Stimulated activated CD8-positive, alpha-beta memory T cell treated with anti-CD3 and anti-CD28 coated beads, Interleukin-15, amount 100 ng/mL, for 4 hours (primary cell): ENCODE results near the gene CIRBP.

Experiments
- DNase-seq, 2 donors: peaks; one replicate each; pipeline ENCODE4 v3.0.0-alpha.2; 2020; ENCODE audit warnings: low read depth in 2 of 2

Gene CIRBP

DNA sequence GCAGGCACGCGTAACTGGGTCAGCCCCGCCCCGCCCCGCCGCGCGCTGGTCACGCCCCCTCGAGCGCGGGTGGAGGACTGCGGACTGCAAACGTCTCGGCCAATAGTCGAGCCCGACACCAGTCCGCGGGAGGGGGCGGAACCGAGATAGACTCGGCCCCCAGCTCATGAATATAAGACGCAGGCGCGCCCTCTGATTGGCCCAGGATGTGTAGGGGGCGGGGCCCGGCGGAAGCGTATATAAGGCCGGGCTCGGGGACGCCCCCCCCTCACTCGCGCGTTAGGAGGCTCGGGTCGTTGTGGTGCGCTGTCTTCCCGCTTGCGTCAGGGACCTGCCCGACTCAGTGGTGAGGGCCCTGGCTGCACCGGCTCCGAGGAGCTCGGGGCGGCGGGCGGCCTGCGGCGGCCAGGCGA is at the start of gene CIRBP:
TSS of gene CIRBP (plus strand) at position 268 of the 413 bp plus-strand sequence. CDS start 1,602 bp downstream, outside the sequence.
- DNase-seq, result peak; percentile 99

DNA sequence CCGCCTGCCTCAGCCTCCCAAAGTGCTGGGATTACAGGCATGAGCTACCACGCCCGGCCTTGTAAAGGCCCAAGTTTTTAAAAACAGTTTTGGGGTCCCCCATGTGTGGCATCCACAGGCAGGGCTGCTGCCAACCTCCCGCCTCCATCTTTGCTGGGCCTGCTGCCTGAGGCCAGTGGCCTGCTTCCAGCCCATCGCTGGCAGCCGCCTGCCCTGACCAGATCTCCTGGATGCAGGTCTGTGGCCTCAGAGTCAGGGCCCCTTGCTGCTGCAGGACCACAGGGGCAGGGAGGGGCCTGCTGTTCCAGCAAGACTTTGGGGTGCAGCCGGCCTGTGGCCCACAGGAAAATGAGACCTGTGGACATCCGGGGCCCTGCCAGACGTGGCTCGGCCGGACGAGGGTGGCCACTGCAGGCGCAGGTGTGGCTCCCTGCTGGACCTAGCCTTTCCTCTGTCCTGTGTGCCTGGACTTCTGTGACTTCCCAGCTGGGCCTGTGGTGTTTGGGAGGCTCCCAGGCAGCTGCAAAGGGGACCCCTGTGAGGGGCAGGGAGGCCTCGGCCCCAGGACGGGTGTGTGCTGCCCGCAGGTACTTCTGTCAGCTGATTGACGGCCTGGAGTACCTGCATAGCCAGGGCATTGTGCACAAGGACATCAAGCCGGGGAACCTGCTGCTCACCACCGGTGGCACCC is 49.2 kb upstream of the CIRBP start:
- DNase-seq, result no peak

GRCh38 chr19:1220477-1220930 is 48.6 kb upstream of the CIRBP start:
- no peak for DNase-seq

DNA sequence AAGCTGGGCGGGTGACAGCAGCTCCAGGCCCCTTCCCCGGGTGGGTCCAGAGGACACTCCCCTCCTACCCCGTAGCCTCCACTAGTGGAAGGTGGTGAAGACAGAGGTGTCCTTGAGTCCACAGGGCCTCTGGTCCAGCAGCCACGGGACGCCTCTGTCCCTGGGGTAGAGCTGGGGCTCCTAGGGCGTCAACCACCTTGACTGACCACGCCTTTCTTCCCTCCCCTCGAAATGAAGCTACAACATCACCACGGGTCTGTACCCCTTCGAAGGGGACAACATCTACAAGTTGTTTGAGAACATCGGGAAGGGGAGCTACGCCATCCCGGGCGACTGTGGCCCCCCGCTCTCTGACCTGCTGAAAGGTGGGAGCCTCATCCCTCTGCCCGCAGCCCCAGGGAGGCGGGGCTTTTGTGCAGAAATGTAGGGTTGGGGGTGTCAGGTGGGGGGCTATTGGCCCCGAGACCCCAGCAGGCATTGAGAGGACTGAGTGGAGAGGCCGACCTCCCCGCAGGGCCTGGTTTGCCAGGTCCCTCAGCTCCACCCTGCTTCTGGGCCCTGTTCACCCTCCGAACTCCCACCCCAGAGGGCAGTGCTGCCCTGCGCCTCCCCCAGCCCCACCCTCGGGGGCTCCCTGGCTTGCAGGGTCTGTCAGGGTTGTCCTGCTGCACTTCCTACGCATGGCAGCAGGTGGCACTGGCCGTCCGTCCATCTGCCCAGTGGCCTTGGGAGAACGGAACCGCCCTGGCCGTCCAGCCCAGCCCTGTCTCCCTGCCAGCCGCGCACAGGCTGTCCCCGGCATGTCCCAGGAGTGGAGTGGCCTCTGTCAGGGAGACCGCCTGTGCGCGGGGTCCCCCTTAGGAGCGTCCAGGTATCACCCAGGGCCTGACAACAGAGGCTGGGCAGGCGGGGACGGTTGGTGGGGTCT is 47.9 kb upstream of the CIRBP start:
- no peak for DNase-seq

- DNase-seq, result no peak
Measured at GRCh38 chr19:1221904-1222255, 47.3 kb upstream of the CIRBP start.

DNA sequence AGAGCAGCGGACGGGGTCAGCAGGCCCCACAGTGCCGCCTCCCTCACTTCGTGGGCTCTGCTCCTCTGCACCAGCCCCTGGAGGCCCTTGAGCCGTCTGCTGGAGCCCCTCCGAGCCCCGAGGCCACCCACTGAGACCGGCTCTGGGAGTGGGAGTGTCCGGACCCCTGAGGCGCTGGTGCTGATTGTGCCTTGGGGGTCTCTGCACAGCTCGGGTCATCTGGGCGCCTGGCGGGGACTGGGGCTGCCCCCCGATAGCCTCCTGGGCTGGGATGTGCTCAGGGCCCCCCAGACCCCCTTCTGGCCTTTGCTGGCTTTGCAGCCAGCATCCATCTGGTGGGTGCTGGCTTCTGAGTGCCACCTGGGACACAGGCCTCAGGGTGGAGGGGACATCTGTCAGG is 46.7 kb upstream of the CIRBP start:
- DNase-seq, result no peak

- DNase-seq, result no peak
Measured at GRCh38 chr19:1223018-1223855, 45.9 kb upstream of the CIRBP start.

GRCh38 chr19:1224047-1224825 is 44.9 kb upstream of the CIRBP start:
- DNase-seq, result no peak

DNA sequence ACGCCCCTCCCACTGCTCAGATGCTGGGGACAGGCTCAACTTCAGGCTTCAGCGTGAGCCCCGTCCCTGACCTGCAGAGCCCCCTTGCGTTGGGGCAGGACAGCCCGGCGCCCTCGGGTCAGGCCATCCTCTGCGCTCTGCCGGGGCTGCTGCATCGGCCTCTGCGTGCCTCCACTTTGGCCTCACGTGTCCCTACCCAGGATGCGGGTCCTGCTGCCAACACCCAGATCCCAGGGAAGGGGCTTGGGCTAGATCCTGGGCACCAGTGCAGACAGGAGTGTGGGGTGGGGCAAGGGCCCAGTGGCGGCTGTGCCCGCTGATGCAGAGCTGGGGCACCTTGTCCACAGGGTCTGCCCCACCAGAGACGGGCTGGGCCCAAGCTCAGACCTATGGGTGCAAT is 44.3 kb upstream of the CIRBP start:
- no peak for DNase-seq

DNA sequence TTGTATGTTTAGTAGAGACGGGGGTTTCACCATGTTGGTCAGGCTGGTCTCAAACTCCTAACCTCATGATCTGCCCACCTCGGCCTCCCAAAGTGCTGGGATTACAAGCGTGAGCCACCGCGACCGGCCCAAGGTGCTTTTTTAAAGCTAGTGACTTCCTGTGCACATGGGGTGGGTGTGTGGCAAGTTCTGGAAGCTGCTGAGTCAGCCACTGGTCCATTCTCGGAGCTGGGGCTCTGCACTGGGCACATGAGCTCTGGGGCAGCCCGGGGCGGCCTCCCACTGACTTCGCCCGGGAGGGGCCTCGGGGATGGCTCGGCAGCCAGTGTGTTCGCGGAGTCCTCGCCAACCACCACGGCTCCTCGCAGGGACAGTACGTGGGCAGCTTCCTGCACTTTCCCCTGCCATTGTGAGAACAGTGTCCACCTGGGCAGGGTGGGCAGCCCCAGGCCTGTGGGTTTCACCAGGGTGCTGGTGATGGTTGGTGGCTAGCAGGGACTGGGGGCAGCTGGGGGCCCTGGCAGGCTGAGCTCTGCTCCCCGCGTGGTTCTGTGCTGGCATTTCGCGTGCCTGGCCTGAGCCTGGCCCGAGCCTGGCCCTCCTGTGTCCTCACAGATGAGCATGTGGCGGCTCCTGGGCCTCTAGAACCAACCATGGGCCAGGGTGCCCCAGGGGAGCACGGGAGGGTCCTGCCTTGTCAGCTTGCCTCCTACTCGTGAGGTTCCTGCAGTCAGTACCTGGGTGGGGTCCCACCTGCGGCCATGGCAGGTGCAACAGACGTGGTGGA is 43.5 kb upstream of the CIRBP start:
- no peak for DNase-seq

- DNase-seq, result no peak
Measured at GRCh38 chr19:1226227-1226518, 43.0 kb upstream of the CIRBP start.

- no peak for DNase-seq
Measured at GRCh38 chr19:1226522-1227303, 42.4 kb upstream of the CIRBP start.

- DNase-seq, result no peak
Measured at GRCh38 chr19:1227304-1228054, 41.7 kb upstream of the CIRBP start.

DNA sequence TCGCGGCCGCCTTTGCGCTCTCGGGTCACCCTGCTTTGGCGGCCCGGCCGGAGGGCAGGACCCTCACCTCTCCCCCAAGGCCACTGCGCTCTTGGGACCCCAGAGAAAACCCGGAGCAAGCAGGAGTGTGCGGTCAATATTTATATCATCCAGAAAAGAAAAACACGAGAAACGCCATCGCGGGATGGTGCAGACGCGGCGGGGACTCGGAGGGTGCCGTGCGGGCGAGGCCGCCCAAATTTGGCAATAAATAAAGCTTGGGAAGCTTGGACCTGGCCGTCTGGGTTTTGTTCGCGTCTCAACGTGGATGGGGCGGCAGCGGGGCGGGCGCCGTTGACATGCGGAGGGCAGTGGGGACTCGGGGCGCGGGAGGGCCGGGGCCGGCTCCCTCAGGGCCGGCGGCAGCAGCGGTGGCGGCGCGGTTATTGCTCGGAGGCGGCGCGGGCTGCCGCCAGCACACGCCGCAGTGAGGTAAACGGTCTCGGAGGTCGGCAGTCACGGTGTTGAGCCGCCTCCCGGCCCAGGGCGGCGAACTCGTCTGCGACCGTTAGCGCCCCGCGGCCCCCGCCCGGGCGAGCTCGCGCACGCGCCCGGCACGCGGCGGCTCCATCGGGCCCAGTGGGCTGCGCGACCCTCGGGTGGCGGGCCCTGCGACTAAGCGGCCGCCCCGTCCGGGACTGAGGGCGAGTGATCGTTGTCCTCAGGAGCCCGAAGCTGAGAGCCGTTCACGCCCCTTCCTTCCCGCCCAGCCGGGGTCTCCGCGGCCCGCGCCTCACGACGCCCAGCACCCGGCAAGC is 40.8 kb upstream of the CIRBP start:
- no peak for DNase-seq

DNA sequence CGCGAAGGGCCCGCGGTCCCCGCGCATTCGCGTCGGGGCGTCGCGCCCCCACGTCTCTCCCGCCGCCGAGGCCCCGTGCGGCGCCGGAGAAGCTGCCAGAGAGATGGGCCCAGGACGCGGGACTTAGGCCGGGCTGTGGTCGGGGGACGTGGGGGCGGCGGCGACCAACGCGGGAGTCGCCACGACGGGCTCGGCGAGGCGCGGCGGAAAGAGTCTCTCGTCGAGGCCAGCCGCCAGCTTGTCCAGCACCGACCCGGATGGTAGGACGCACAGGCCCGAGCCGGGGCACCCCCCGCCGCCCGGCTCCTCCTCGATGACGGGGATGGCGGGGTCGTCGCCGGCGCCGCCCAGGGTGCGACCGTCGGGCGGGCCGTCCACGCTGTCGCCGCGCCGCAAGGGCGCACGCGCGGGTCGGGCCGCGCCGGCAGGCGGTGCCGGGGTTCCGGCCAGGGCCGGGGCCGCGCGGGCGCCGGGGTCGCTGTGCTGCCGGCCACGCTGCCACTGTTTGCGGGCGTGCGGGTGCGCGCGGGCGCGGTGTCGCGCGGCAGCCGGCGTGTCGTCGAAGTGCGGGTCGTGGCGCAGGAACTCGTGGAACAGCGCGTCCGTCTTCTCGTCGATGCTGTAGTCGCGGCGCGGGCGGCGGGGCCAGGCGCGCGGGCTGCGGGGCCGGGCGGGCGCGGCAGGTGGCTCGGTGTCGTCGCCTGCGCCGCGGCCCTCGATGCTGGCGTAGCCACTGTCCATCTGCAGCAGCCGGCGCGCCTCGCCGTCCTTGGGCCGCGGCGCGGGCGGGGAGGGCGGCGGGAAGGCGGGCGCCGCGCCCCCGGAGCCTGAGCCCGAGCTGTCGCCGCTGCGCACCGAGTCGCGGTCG is 39.8 kb upstream of the CIRBP start:
- DNase-seq, result no peak

DNA sequence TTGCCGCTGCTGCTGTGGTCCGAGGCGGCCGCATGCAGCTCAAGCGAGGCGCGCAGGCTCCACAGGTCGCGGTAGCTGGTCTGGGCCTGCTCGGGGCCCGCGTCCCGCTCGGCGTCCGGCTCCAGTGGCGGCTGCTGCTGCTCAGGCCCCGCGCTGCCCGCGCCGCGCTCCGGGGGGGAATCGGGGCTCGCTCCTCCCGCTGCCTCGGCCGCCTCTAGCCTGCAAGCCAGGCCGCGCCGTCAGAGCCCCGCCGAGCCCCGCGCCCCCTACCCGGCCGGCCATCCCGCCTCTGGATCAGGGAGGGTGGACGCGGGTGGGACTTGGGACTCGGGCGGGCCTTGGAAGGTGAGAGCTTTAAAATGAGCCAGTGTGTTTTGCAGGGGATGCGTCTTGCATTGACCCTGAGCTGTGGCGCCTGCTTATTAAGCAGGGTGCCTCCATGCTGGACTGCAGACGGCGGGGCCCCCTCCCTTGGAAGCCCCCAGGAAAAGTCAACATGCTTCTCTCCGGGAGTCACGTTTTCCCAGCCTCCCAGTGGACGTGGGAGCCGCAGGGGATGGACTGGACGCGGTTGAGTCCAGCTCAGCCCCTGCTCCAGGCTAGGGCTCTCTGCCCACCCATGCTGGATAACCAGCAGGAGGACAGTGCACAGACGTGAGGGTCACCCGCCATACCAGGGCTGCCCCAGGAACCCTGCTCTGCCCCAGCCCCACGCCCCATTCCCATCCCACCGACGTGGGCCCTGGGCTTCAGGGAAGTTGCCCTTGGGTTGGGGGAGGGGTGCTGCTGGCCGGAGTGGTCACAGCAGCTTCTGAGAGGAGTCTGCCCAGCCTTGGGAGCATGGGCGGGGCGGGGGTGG is 39.0 kb upstream of the CIRBP start:
- DNase-seq, result no peak
